Neural progenitor cell (in vitro differentiated cells): ENCODE data around the gene IL37.

Experiments used
- EZH2 ChIP-seq: fragments of 200-600 bp; sonication (generic); IDR thresholded peaks from 2 replicates; pipeline ENCODE4 v1.6.1; 2017; ENCODE audit warnings: antibody characterized with exemption, mild to moderate bottlenecking, moderate library complexity
- TF ChIP-seq, protein P1 (sequence below): fragments of 200-600 bp; sonication (generic); IDR thresholded peaks from 2 replicates; pipeline ENCODE4 v1.5.1; 2017; ENCODE audit warnings: antibody characterized with exemption, mild to moderate bottlenecking

DNA sequence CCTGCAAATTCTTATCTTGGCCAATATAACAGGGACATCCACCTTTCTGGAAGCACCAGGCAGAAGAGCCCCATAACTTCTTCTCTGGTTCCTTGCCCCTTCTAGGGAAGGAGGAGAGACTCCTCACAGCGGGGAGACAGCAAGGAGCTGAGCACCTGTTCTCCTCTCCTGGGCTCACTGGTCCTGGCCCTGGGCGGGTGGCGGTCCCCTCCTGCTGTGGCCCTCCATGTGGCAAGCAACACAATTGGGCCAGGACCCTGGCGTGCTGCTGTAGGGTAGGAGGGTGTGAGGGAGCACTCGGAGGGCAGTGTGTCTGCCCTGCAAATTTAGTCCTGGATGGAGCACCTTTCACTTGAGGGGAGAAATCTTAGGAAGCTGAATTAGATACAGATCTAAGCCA, 6.9 kb downstream of the IL37 start:
- TF ChIP-seq, protein P1, sequence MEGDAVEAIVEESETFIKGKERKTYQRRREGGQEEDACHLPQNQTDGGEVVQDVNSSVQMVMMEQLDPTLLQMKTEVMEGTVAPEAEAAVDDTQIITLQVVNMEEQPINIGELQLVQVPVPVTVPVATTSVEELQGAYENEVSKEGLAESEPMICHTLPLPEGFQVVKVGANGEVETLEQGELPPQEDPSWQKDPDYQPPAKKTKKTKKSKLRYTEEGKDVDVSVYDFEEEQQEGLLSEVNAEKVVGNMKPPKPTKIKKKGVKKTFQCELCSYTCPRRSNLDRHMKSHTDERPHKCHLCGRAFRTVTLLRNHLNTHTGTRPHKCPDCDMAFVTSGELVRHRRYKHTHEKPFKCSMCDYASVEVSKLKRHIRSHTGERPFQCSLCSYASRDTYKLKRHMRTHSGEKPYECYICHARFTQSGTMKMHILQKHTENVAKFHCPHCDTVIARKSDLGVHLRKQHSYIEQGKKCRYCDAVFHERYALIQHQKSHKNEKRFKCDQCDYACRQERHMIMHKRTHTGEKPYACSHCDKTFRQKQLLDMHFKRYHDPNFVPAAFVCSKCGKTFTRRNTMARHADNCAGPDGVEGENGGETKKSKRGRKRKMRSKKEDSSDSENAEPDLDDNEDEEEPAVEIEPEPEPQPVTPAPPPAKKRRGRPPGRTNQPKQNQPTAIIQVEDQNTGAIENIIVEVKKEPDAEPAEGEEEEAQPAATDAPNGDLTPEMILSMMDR = no peak
- TF ChIP-seq EZH2 = no peak
